Activated CD4-positive, alpha-beta T cell treated with anti-CD3 and anti-CD28 coated beads, Interleukin-2, amount 10 ng/mL, durations not matched to agents 24 days and 14 days (primary cell): Measurements from ENCODE around the gene RASD2. TPM values are rescaled to one million over a fixed set of nuclear protein-coding genes. Genes with fewer than 3 reads are reported as not detected.

ENCODE experiments used
- DNase-seq: peaks from one replicate; pipeline ENCODE4 v3.0.0; 2022
- H3K27ac Mint-ChIP-seq: one replicate; pipeline ENCODE4 v1.8.0; 2022; ENCODE audit warnings: mild to moderate bottlenecking, mixed read lengths
- H3K27me3 Mint-ChIP-seq: one replicate; pipeline ENCODE4 v1.8.0; 2022; ENCODE audit warnings: mixed read lengths
- H3K36me3 Mint-ChIP-seq: one replicate; pipeline ENCODE4 v1.8.0; 2022; ENCODE audit warnings: low read depth, mild to moderate bottlenecking, mixed read lengths
- H3K4me1 Mint-ChIP-seq: one replicate; pipeline ENCODE4 v1.8.0; 2021; ENCODE audit warnings: mixed read lengths
- H3K4me3 Mint-ChIP-seq: one replicate; pipeline ENCODE4 v1.8.0; 2022; ENCODE audit warnings: mild to moderate bottlenecking, moderate library complexity, mixed read lengths
- H3K9me3 Mint-ChIP-seq: one replicate; pipeline ENCODE4 v1.8.0; 2021; ENCODE audit warnings: mixed read lengths
- intact Hi-C: fragments of 100-400 bp; cut with micrococcal nuclease; formaldehyde crosslinking; loops from one replicate; pipeline ENCODE4 v1.15.1; 2023
- total RNA-seq: library from RNA; stranded (reverse); gene quantifications from 2 replicates; pipeline ENCODE4 v1.2.3, GENCODE V29; 2022

The RASD2 gene
- total RNA-seq, 1 donor from 2014 or later: not detected

DNA sequence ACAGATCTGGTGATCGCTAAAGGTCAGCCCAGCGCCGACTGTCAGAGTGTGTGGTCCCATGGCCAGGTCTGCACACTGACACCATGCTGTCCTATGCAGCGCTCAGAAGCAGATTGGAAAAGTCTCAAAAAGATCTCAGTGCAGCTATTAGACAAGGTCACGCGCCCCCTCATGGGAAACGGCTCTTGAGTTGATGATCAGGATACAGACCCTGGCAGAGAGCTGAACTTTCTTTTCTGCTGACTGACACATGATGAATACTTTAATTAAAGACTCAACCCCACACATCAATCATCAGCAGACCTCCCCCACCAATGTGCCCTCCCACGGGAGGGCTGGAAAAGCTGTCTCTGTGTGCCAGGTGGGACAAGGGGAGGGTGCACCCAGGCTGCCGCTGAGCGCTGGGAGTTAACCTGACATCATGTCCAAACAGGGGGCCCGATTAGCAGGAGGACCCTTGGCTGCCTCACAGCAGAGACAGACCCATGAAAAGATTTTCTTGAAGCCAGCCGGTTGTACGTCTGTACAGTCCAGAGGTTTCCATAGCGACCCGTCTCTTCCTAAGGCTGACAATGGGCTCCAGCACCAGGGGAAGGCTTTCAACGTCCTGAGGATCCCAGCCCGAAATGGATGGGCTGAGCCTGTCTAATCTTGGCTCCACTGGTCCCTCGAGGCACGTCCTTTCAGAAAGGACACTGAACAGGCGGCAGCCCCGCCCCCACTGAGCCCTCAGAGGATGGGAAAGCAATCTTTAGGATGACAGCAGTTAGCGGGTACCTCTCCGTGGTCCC lies 26.9 kb downstream of the RASD2 start:
- Mint-ChIP-seq H3K4me3 (no peak overlapping the region), H3K4me1 (no peaks in the 10 kb centered on the region), H3K27me3 (peaks cover 9% of the 10 kb centered on the region), H3K27ac (no peak overlapping the region), H3K9me3 (no peaks in the 10 kb centered on the region), H3K36me3 (no peaks in the 10 kb centered on the region)
- no peak for DNase-seq
- intact Hi-C loops: no loop called here

DNA sequence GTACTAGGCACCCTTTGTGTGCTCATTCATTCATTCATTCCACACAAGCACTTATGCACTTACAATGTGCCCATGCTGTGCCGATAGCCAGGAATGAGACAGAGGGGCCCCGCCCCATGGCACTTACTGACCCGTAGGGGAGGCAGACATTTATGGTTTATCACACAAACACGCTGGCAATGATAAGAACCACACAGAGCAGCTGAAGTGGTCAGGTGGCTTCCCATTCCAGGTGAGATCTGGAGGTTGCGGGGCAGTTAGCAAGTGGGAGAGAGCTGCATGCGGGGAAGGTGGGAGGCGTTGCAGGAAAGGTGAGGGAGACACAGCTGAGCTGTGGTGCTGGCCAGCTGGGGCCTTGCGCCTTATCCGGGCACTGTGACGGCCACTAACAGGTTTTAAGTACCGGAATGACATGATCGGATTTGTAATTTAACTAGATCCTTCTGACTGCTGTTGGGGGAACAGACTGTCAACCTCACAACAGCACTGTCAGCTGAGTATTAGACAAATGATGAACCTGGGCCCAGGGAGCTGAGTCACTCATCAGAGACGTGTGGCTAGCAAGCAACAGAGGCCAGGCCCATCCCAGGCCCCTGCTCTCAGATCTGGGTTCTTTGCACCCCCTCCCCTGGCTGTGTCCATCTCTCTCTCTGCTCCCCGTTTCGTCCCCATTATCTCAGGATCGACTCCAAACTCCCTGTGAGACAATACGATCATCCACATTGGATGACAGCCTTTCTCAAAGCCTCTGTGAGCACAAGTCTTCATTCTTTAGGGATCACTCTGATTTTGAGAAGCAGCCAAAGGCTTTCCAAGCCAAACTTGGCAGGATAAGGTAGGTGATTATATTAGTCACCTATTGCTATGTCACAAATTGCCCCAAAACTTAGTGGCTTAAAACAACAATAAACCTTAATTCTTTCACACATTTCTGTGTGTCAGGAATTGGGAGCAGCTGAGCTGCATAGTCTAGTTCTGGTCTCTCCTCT lies 28.4 kb downstream of the RASD2 start:
- intact Hi-C loops: no loop called here
- DNase-seq: no peak
- Mint-ChIP-seq H3K27me3 (peaks cover 6% of the 10 kb centered on the region), H3K36me3 (no peaks in the 10 kb centered on the region), H3K4me3 (no peak overlapping the region), H3K9me3 (no peaks in the 10 kb centered on the region), H3K27ac (no peak overlapping the region), H3K4me1 (no peaks in the 10 kb centered on the region)

DNA sequence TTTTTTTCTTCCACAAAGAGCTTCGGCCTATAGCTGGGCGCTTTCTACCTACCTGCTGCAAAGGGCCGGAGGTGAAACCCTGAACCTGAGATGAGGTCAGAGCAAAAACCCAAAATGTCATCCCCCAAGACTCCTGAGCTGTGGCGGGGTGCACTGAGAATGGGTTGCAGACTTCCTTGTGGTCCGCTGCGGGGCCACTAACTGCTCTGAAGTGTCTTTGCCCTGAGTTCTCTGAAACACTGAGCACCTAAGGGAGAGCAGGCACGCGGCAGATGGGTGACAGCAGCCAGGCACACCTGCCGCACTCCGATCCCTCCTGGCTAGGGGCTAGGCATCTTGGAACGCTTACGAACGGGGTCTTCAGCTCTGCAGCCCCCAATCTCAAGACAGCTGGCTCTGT lies 29.3 kb downstream of the RASD2 start:
- no peak for DNase-seq
- H3K9me3 Mint-ChIP-seq: no peaks in the 10 kb centered on the region
- H3K27ac Mint-ChIP-seq: no peak overlapping the region
- H3K27me3 Mint-ChIP-seq: peaks cover 5% of the 10 kb centered on the region
- no peaks in the 10 kb centered on the region for H3K36me3 Mint-ChIP-seq
- no peaks in the 10 kb centered on the region for H3K4me1 Mint-ChIP-seq
- intact Hi-C loops: no loop called here
- no peak overlapping the region for H3K4me3 Mint-ChIP-seq

- Mint-ChIP-seq H3K4me3 (no peak overlapping the region), H3K27me3 (peaks cover 5% of the 10 kb centered on the region), H3K36me3 (no peaks in the 10 kb centered on the region), H3K4me1 (no peaks in the 10 kb centered on the region), H3K27ac (no peak overlapping the region), H3K9me3 (no peaks in the 10 kb centered on the region)
- DNase-seq: no peak
- intact Hi-C loops: no loop called here
These were observed 30.1 kb downstream of the RASD2 start for GRCh38 chr22:35570686-35571194.

GRCh38 chr22:35572556-35572955 lies 31.9 kb downstream of the RASD2 start:
- no peak for DNase-seq
- H3K4me1 Mint-ChIP-seq: no peaks in the 10 kb centered on the region
- no peaks in the 10 kb centered on the region for H3K36me3 Mint-ChIP-seq
- H3K27ac Mint-ChIP-seq: no peak overlapping the region
- H3K4me3 Mint-ChIP-seq: no peak overlapping the region
- peaks cover 6% of the 10 kb centered on the region for H3K27me3 Mint-ChIP-seq
- intact Hi-C loops: no loop called here
- H3K9me3 Mint-ChIP-seq: no peaks in the 10 kb centered on the region

DNA sequence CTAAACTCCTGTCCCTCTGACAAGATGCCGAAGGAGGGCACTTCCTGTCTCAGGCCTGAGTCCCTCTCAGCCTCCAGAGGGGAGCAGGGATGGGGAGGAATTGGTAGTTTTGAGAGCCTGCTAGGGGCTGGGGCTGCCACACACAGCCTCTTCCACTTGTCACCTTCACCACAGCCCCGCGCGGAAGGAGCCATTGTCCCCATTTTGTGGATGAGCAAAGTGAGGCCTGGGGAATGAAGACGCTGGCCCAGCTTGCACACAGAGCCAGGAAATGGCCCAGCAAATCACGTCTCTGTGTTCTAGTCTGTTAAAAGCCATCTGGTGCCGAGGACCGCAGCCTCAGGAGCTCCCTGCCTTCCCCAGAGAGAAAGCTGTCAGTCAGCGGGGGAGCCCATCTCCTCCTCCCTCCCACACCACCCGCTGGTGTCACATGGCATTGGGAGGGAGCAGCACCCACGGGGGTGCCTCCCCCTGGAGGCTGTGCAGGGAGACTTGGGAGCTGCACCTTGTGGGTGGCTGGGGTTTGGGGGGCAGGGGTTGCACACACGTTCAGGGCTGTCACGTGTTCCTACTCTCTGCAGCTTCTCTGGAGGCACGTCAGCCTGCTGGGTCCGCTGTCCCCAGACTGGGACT lies 34.6 kb downstream of the RASD2 start:
- Mint-ChIP-seq H3K9me3 (no peaks in the 10 kb centered on the region), H3K4me3 (no peak overlapping the region), H3K27ac (no peak overlapping the region), H3K27me3 (peaks cover 5% of the 10 kb centered on the region), H3K4me1 (no peaks in the 10 kb centered on the region), H3K36me3 (no peaks in the 10 kb centered on the region)
- intact Hi-C loops: no loop called here
- no peak for DNase-seq

DNA sequence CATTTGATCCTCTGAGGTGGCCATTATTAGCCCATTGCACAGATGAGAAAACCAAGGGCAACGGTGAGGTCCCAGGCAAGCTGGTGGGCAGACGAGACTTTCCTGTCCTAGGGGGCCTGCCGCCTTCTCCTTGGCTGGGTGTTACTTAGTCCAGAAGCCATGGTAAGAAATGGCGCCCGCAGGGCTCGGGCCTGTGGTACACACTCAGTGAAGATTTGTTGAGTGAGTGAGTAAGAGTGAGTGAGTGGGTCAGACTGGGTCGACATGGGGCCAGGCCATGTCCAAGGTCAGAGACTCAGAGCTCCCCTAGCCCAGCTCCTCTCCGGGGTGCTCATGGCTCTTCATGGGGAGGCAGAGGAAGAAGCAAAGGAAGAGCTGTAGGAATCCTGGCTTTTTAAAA lies 36.0 kb downstream of the RASD2 start:
- intact Hi-C loops: no loop called here
- Mint-ChIP-seq H3K36me3 (no peaks in the 10 kb centered on the region), H3K27ac (no peak overlapping the region), H3K4me3 (no peak overlapping the region), H3K4me1 (no peaks in the 10 kb centered on the region), H3K27me3 (peaks cover 5% of the 10 kb centered on the region), H3K9me3 (no peaks in the 10 kb centered on the region)
- DNase-seq: no peak

DNA sequence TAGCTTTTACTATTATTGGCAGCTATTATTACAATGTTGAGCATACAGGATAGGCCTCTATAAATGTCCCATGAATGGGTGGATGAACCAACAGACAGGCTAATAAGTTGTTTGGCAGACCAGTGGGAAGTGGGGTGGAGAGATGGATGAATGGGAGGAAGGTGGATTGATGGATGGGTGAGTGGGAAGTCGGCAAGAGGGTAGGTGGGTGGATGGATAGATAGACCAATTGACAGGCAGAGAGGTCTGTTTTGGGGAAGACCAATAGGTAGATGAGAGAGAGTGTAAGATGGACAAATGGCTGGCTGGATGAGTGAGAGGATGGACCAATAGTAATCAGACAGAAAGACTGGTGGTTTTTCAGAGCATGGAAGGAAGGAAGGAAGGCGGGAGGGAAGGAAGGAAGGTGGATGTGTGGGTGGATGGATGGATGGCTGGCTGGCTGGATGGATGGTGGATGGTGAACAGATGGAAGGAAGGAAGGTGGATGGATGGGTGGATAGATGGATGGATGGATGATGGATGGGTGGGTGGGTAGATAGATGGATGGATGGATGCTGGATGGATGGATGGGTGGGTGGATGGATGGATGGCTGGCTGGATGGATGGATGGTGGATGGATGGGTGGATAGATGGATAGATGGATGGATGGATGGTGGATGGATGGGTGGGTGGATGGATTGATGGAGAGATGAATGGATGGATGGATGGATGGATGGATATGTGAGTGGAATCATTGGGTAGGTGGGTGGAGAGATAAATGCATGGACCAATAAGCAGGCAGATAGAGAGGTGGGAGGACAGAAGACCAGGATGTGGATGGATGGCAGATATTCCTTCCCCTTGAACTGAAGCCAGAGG lies 37.4 kb downstream of the RASD2 start:
- no peak overlapping the region for H3K4me3 Mint-ChIP-seq
- peaks cover 5% of the 10 kb centered on the region for H3K27me3 Mint-ChIP-seq
- H3K36me3 Mint-ChIP-seq: no peaks in the 10 kb centered on the region
- no peaks in the 10 kb centered on the region for H3K9me3 Mint-ChIP-seq
- H3K27ac Mint-ChIP-seq: no peak overlapping the region
- no peak for DNase-seq
- intact Hi-C loops: no loop called here
- H3K4me1 Mint-ChIP-seq: peaks cover 2% of the 10 kb centered on the region

- H3K4me3 Mint-ChIP-seq: no peak overlapping the region
- H3K27ac Mint-ChIP-seq: no peak overlapping the region
- no peaks in the 10 kb centered on the region for H3K9me3 Mint-ChIP-seq
- intact Hi-C loops: no loop called here
- peaks cover 3% of the 10 kb centered on the region for H3K4me1 Mint-ChIP-seq
- DNase-seq: no peak
- no peaks in the 10 kb centered on the region for H3K36me3 Mint-ChIP-seq
- peaks cover 8% of the 10 kb centered on the region for H3K27me3 Mint-ChIP-seq
These were observed 38.4 kb downstream of the RASD2 start for GRCh38 chr22:35578836-35579575.

DNA sequence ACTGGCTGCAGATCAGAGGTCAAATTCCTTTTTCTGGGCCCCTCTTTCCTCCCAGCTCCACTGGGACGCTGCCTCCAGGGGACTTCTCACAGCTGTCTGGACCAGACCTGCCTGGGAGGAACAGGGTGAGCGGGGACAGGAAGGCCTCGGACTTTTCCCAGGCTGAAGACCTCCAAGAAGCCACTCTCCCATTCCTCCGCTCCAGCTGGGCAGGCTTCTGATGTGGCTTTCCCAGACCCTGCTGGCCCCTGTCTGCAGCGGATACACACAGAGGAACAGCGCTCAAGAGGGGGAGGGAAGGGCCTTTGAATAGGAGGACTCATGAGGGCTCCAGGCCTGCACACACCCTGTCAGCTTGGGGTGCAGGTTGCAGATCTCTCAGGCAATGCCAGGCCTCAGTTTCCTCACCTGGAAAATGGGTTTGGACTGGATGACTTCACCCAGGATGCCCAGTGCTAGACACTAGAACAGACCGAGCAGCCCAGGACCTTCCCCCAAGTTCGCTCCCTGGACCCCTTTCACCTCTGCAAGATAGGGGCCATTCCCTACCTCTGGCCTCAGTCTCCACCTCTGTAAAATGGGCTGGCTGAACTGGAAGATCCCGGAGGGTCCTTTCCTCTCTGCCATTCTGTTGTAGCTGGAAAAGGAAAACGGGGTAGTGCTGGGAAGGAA lies 39.9 kb downstream of the RASD2 start:
- H3K36me3 Mint-ChIP-seq: no peaks in the 10 kb centered on the region
- no peak overlapping the region for H3K4me3 Mint-ChIP-seq
- DNase-seq: no peak
- intact Hi-C loops: loop anchor here (5.0 kb wide), 1 partner anchor 148 kb away; no protein-coding TSS in a partner anchor
- H3K27ac Mint-ChIP-seq: no peak overlapping the region
- H3K27me3 Mint-ChIP-seq: peaks cover 5% of the 10 kb centered on the region
- peaks cover 3% of the 10 kb centered on the region for H3K4me1 Mint-ChIP-seq
- no peaks in the 10 kb centered on the region for H3K9me3 Mint-ChIP-seq

DNA sequence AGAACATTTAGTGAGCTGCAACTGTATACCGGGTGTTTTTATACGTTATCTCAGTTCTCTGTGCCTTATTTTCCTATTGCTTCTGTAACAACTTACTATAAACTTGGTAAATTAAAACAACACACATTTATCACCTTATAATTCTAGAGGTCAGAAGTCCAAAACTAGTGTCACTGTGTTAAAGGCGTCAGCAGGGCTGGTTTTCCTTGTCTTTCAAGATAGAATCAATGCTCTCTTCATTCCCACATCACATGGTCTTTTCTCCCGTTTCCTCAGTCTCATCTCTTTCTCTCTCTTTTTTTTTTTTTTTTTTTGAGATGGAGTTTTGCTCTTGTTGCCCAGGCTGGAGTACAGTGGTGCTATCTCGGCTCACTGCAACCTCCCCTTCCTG lies 40.4 kb downstream of the RASD2 start:
- Mint-ChIP-seq H3K4me3 (no peak overlapping the region), H3K27me3 (peaks cover 5% of the 10 kb centered on the region), H3K27ac (no peak overlapping the region), H3K36me3 (no peaks in the 10 kb centered on the region), H3K4me1 (peaks cover 3% of the 10 kb centered on the region), H3K9me3 (no peaks in the 10 kb centered on the region)
- intact Hi-C loops: loop anchor here (5.0 kb wide), 1 partner anchor 149 kb away; no protein-coding TSS in a partner anchor
- no peak for DNase-seq

GRCh38 chr22:35582218-35582860 lies 41.7 kb downstream of the RASD2 start:
- Mint-ChIP-seq H3K4me1 (peaks cover 3% of the 10 kb centered on the region), H3K27me3 (peaks cover 3% of the 10 kb centered on the region), H3K27ac (no peak overlapping the region), H3K9me3 (no peaks in the 10 kb centered on the region), H3K4me3 (no peak overlapping the region), H3K36me3 (no peaks in the 10 kb centered on the region)
- intact Hi-C loops: loop anchor here (5.0 kb wide), 1 partner anchor 150 kb away; no protein-coding TSS in a partner anchor
- no peak for DNase-seq
